ENCODE data around the gene TBX19.

DNA sequence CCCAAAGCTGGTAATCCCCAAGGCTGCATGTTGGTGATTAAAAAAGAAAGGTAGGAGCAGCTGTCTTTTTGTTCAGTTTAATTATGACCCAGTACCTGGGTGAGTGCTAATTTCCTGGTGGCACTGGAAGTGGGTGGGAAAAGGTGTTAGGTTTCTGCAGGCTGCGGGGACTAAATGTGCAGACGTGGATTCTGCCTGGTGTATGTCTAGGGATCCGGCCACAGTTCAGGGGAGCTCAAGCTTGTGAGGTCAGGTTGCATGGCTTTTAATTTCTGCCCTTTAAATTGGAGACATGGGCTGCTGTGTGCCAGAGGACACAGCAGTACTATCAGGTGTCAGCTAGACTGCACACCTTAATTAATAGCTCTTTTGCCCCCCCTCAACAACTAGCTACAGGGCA lies 20.3 kb upstream of the TBX19 start:
- TF ChIP-seq RAD21 (IDR thresholded peaks at IDR 0.05; ENCODE audit: low read length), result no peak
- TF ChIP-seq, protein P1, sequence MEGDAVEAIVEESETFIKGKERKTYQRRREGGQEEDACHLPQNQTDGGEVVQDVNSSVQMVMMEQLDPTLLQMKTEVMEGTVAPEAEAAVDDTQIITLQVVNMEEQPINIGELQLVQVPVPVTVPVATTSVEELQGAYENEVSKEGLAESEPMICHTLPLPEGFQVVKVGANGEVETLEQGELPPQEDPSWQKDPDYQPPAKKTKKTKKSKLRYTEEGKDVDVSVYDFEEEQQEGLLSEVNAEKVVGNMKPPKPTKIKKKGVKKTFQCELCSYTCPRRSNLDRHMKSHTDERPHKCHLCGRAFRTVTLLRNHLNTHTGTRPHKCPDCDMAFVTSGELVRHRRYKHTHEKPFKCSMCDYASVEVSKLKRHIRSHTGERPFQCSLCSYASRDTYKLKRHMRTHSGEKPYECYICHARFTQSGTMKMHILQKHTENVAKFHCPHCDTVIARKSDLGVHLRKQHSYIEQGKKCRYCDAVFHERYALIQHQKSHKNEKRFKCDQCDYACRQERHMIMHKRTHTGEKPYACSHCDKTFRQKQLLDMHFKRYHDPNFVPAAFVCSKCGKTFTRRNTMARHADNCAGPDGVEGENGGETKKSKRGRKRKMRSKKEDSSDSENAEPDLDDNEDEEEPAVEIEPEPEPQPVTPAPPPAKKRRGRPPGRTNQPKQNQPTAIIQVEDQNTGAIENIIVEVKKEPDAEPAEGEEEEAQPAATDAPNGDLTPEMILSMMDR (conservative IDR thresholded peaks at IDR 0.05; ENCODE audit: low read depth, low read length), result no peak
- no peak for TF ChIP-seq POLR2A (IDR thresholded peaks at IDR 0.05; ENCODE audit: low read depth, low read length)
- TF ChIP-seq MXI1 (IDR thresholded peaks at IDR 0.05; ENCODE audit: borderline replicate concordance, low read depth, low read length), result no peak
